Measurements from ENCODE around the gene GOT1. TPM values are rescaled to one million over a fixed set of nuclear protein-coding genes. Genes with fewer than 3 reads are reported as not detected.

GOT1 gene
- total RNA-seq, 1 experiment from 2014 or later, result 59.8 TPM

DNA sequence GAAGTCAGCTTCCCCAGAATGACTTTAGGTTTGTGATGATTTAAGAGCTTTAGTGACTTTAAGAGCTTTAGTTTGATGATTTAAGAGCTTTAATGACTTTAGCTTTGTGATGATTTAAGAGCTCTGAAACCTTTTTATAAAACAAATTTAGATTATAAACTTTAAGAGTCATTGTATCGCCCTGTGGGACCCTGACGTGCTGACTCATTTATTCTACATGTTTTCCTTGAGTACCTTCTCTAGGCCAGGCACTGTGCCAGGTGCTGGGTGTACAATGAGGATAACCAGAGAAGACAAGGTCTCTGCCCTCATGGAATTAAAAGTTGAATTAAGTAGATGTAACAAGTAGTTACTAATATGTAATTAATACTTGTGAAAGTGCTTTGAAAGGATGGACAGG is 55.9 kb downstream of the GOT1 start:
- intact Hi-C loops (cut with micrococcal nuclease; ENCODE audit: unreplicated experiment), result loop anchor here (5.0 kb wide), 1 partner anchor 582 kb away; no protein-coding TSS in a partner anchor
- Histone ChIP-seq H3K9me3 (no peaks in the 10 kb centered on the region), H3K36me3 (ENCODE audit: control insufficient read depth, insufficient read depth, low read length) (no peaks in the 10 kb centered on the region), H3K4me3 (ENCODE audit: low read depth, low read length) (no peak overlapping the region), H3K4me1 (no peaks in the 10 kb centered on the region), H3K27me3 (replicated peaks; ENCODE audit: control insufficient read depth, insufficient read depth, low read length) (no peaks in the 10 kb centered on the region; the same call in 1 of the 2 replicates)
- no TSS peak for BruUV-seq (replicated peaks)
- no peaks in the 10 kb centered on the region for H3K4me1 Mint-ChIP-seq (ENCODE audit: low read depth, unreplicated experiment)
- POLR2A ChIA-PET, result no interaction called here
- no peak overlapping the region for H3K4me3 Mint-ChIP-seq (ENCODE audit: unreplicated experiment)
- H3K27ac Mint-ChIP-seq (ENCODE audit: unreplicated experiment), result no peak overlapping the region
- no peaks in the 10 kb centered on the region for H3K36me3 Mint-ChIP-seq (ENCODE audit: insufficient read depth, unreplicated experiment)
- CTCF ChIA-PET, result no interaction called here
- DNase-seq, result no peak
- H3K9me3 Mint-ChIP-seq (ENCODE audit: unreplicated experiment), result no peaks in the 10 kb centered on the region
- TF ChIP-seq CTCF (IDR thresholded peaks at IDR 0.05; ENCODE audit: insufficient read depth in 1 of 2, low read depth in 1 of 2, low read length in 1 of 2, severe bottlenecking in 1 of 2, unreplicated experiment in 1 of 2), result no peak
- H3K27me3 Mint-ChIP-seq (ENCODE audit: insufficient read depth, unreplicated experiment), result peaks cover 12% of the 10 kb centered on the region

GRCh38 chr10:99372546-99373271 is 57.7 kb downstream of the GOT1 start:
- no peak overlapping the region for H3K27ac Mint-ChIP-seq (ENCODE audit: unreplicated experiment)
- no peaks in the 10 kb centered on the region for H3K36me3 Mint-ChIP-seq (ENCODE audit: insufficient read depth, unreplicated experiment)
- no peaks in the 10 kb centered on the region for H3K4me1 Mint-ChIP-seq (ENCODE audit: low read depth, unreplicated experiment)
- Histone ChIP-seq H3K4me3 (ENCODE audit: low read depth, low read length) (no peak overlapping the region), H3K9me3 (no peaks in the 10 kb centered on the region), H3K27me3 (replicated peaks; ENCODE audit: control insufficient read depth, insufficient read depth, low read length) (no peaks in the 10 kb centered on the region; the same call in 1 of the 2 replicates), H3K36me3 (ENCODE audit: control insufficient read depth, insufficient read depth, low read length) (no peaks in the 10 kb centered on the region), H3K4me1 (no peaks in the 10 kb centered on the region)
- no peak for DNase-seq
- no TSS peak for BruUV-seq (replicated peaks)
- TF ChIP-seq CTCF (IDR thresholded peaks at IDR 0.05; ENCODE audit: insufficient read depth in 1 of 2, low read depth in 1 of 2, low read length in 1 of 2, severe bottlenecking in 1 of 2, unreplicated experiment in 1 of 2), result no peak
- H3K27me3 Mint-ChIP-seq (ENCODE audit: insufficient read depth, unreplicated experiment), result peaks cover 14% of the 10 kb centered on the region
- intact Hi-C loops (cut with micrococcal nuclease; ENCODE audit: unreplicated experiment), result loop anchor here (5.0 kb wide), 1 partner anchor 580 kb away; no protein-coding TSS in a partner anchor
- POLR2A ChIA-PET, result interaction anchor here (0.6 kb wide), 1 partner anchor 58 kb away, joined by 3 read pairs; the partner anchor contains the start of gene GOT1
- no peak overlapping the region for H3K4me3 Mint-ChIP-seq (ENCODE audit: unreplicated experiment)
- CTCF ChIA-PET, result no interaction called here
- no peaks in the 10 kb centered on the region for H3K9me3 Mint-ChIP-seq (ENCODE audit: unreplicated experiment)

DNA sequence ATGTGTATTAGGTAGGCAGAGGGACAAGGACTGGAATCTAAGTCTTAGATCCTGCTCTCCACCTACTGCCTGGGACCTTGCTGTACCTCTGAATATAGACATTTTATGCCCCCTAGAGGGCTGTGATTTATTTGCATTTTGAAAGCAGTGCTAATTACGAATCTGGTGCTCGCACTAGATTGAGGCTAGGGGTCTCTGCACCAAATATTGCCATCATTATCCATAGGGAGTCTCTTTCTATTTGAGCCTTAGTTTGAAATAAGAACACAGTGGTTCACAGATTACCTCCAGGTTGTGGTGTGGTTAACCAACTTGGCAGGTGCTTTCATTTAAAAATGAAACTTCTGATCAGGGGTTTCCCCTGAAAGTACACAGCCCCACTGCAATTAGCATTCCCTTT is 59.4 kb downstream of the GOT1 start:
- Mint-ChIP-seq H3K36me3 (ENCODE audit: insufficient read depth, unreplicated experiment) (no peaks in the 10 kb centered on the region), H3K27me3 (ENCODE audit: insufficient read depth, unreplicated experiment) (peaks cover 14% of the 10 kb centered on the region), H3K4me3 (ENCODE audit: unreplicated experiment) (no peak overlapping the region), H3K4me1 (ENCODE audit: low read depth, unreplicated experiment) (no peaks in the 10 kb centered on the region), H3K9me3 (ENCODE audit: unreplicated experiment) (no peaks in the 10 kb centered on the region), H3K27ac (ENCODE audit: unreplicated experiment) (no peak overlapping the region)
- no TSS peak for BruUV-seq (replicated peaks)
- TF ChIP-seq CTCF (IDR thresholded peaks at IDR 0.05; ENCODE audit: insufficient read depth in 1 of 2, low read depth in 1 of 2, low read length in 1 of 2, severe bottlenecking in 1 of 2, unreplicated experiment in 1 of 2), result peak; percentile 60 to 68
- Histone ChIP-seq H3K4me3 (ENCODE audit: low read depth, low read length) (no peak overlapping the region), H3K9me3 (no peaks in the 10 kb centered on the region), H3K27me3 (replicated peaks; ENCODE audit: control insufficient read depth, insufficient read depth, low read length) (no peaks in the 10 kb centered on the region), H3K4me1 (no peaks in the 10 kb centered on the region), H3K36me3 (ENCODE audit: control insufficient read depth, insufficient read depth, low read length) (no peaks in the 10 kb centered on the region)
- intact Hi-C loops (cut with micrococcal nuclease; ENCODE audit: unreplicated experiment), result loop anchor here (2.0 to 5.0 kb wide), 2 partner anchors 94 to 579 kb away; no protein-coding TSS in a partner anchor
- ChIA-PET CTCF (no interaction called here), POLR2A (no interaction called here)
- DNase-seq, result peak in 1 of 2 experiments; percentile 61

Data from Caco-2 (cell line).